ENCODE data around the gene ABLIM3. TPM values are rescaled to one million over a fixed set of nuclear protein-coding genes. Genes with fewer than 3 reads are reported as not detected.
A peak's percentile ranks its signal among the peaks of the same experiment; 100 is the strongest.

Gene ABLIM3
- total and polyA plus RNA-seq, 9 of the 15 experiments (the other 6 are each of a cell fraction or from before 2014, with no cell fraction given), result 0.03 to 0.38 (median 0.11) TPM

- no peak for FAIRE-seq
- H3K4me1 ChIP-seq (replicated peaks in 1 of 2; ENCODE audit: control insufficient read depth in 2 of 2, insufficient read depth in 2 of 2, low read length in 2 of 2), result no peaks in the 10 kb centered on the region
- no peak for TF ChIP-seq HDAC1 (IDR thresholded peaks at IDR 0.05)
- no peak for TF ChIP-seq RUNX1 (IDR thresholded peaks at IDR 0.05; ENCODE audit: low read depth)
- peak; percentile 32; the same call in 1 of the 2 replicates for TF ChIP-seq CEBPB (tag; IDR thresholded peaks at IDR 0.05)
- TF ChIP-seq GTF3C2 (IDR thresholded peaks at IDR 0.05; ENCODE audit: borderline replicate concordance, extremely low read depth, insufficient read length), result no peak
- TF ChIP-seq ZBTB11 (CRISPR knock-in tag; IDR thresholded peaks at IDR 0.05), result no peak
- no peak for TF ChIP-seq CEBPG (CRISPR knock-in tag; IDR thresholded peaks at IDR 0.05)
- 0 out of 4 replicates have a peak, but pooled peaks of 1 of the 2 experiments have one; percentile 18 for TF ChIP-seq CEBPG (tag; conservative IDR thresholded peaks at IDR 0.05 in 1 of 2, IDR thresholded peaks at IDR 0.05 in 1 of 2)
- no peak for TF ChIP-seq ELF1 (tag; IDR thresholded peaks at IDR 0.05)
- TF ChIP-seq MEF2A (IDR thresholded peaks at IDR 0.05; ENCODE audit: control insufficient read depth, low read depth, low read length), result no peak
- TF ChIP-seq CREB3 (tag; conservative IDR thresholded peaks at IDR 0.05; ENCODE audit: low read depth), result no peak
- no peaks in the 10 kb centered on the region for H3K36me3 ChIP-seq (ENCODE audit: control insufficient read depth, insufficient read depth, low read length)
- H3K27ac ChIP-seq (ENCODE audit: extremely low read depth, low read depth, low read length), result no peak overlapping the region
- CTCF ChIA-PET (ENCODE audit: low intra/inter-chr PET ratio), result no interaction called here
- DNase-seq (ENCODE audit: extremely low read depth in 1 of 4, low spot score in 3 of 4), result no peak
- no peak overlapping the region for H3K9ac ChIP-seq (ENCODE audit: insufficient read depth in 1 of 2, low read depth in 2 of 2, low read length in 2 of 2)
- in situ Hi-C loops (cut with MboI) (no loop called here), intact Hi-C loops (cut with micrococcal nuclease) (no loop called here)
- H3K9me1 ChIP-seq (ENCODE audit: control insufficient read depth, insufficient read depth, low read length), result no peaks in the 10 kb centered on the region
- BruUV-seq (replicated peaks), result no TSS peak
- no peaks in the 10 kb centered on the region; the same call in 1 of the 2 replicates for H4K20me1 ChIP-seq (replicated peaks; ENCODE audit: control insufficient read depth, insufficient read depth, low read length)
- no peak overlapping the region for H3K4me2 ChIP-seq (ENCODE audit: insufficient read depth, low read length)
- ATAC-seq, result no peak
- H3K27me3 ChIP-seq (ENCODE audit: control insufficient read depth in 2 of 2, insufficient read depth in 2 of 2, low read length in 2 of 2), result peaks cover 2 to 22% of the 10 kb centered on the region in 2 experiments; a peak in 4 of 5 replicates
- no peaks in the 10 kb centered on the region for H3K79me2 ChIP-seq (ENCODE audit: control insufficient read depth, insufficient read depth, low read length)
- WGBS (ENCODE audit: insufficient coverage, low coverage, missing lambda C conversion rate), result 7% methylated on average over 1 of the region's 1 CpG
- H3K9me3 ChIP-seq (replicated peaks; ENCODE audit: control insufficient read depth, insufficient read depth, low read depth, low read length), result no peaks in the 10 kb centered on the region
- POLR2A ChIA-PET, result no interaction called here
- no peak overlapping the region for H3K4me3 ChIP-seq
- H2AFZ ChIP-seq (ENCODE audit: low read depth, low read length), result no peak overlapping the region
Observed at GRCh38 chr5:149219584-149219983, 78.3 kb downstream of the ABLIM3 start.

Measured in K562 (cell line).